HCT116 (cell line): ENCODE results near the gene RPL15.

Experiments used
- POLR2A ChIP-seq: IDR thresholded peaks from 2 replicates; pipeline ENCODE4 v1.7.0; 2011; ENCODE audit warnings: borderline replicate concordance; ENCODE audit not compliant: insufficient read depth, insufficient read length; ENCODE audit errors: extremely low read depth
- SIN3A ChIP-seq: IDR thresholded peaks from 2 replicates; pipeline ENCODE4 v1.6.1; 2012; ENCODE audit warnings: low read depth

GRCh38 chr3:23879485-23879884, 37.4 kb upstream of the RPL15 start:
- TF ChIP-seq POLR2A = no peak
- no peak for TF ChIP-seq SIN3A
